Dedifferentiated amniotic fluid mesenchymal stem cell (primary cell): ENCODE measurements around the gene RCVRN.
"Not testable (repeated sequence)": the region's sequence is repeated elsewhere in the genome, so short reads cannot be mapped to it uniquely, and the experiment has no call there.

Experiments used
- DNase-seq: peaks from one replicate; pipeline ENCODE4 v3.0.0-alpha.2; 2016; ENCODE audit errors: extremely low spot score

RCVRN gene

GRCh38 chr17:9922012-9922848, 17.2 kb upstream of the RCVRN start:
- DNase-seq = no peak

GRCh38 chr17:9921216-9921615, 16.1 kb upstream of the RCVRN start:
- DNase-seq = not testable (repeated sequence)

GRCh38 chr17:9918804-9919352, 13.8 kb upstream of the RCVRN start:
- DNase-seq = no peak

GRCh38 chr17:9918352-9918751, 13.3 kb upstream of the RCVRN start:
- DNase-seq = no peak

- DNase-seq = no peak
These were observed 12.7 kb upstream of the RCVRN start for GRCh38 chr17:9917801-9918200.

- DNase-seq = no peak
These were observed 12.1 kb upstream of the RCVRN start for GRCh38 chr17:9917131-9917530.

GRCh38 chr17:9916108-9916507, 11.0 kb upstream of the RCVRN start:
- no peak for DNase-seq

GRCh38 chr17:9913476-9913875, 8.4 kb upstream of the RCVRN start:
- no peak for DNase-seq

- no peak for DNase-seq
These were observed 7.3 kb upstream of the RCVRN start for GRCh38 chr17:9912121-9913099.

- DNase-seq = no peak
These were observed 6.0 kb upstream of the RCVRN start for GRCh38 chr17:9911089-9911488.

- DNase-seq = no peak
These were observed 3.6 kb upstream of the RCVRN start for GRCh38 chr17:9908649-9909042.

- DNase-seq = no peak
These were observed 3.0 kb upstream of the RCVRN start for GRCh38 chr17:9907883-9908648.

- DNase-seq = no peak
These were observed 2.1 kb upstream of the RCVRN start for GRCh38 chr17:9907131-9907530.

GRCh38 chr17:9906616-9907015, 1.5 kb upstream of the RCVRN start:
- DNase-seq = no peak

- DNase-seq = no peak
These were observed 831 bp upstream of the RCVRN start for GRCh38 chr17:9905902-9906301.

- DNase-seq = no peak
These were observed 594 bp downstream of the RCVRN start for GRCh38 chr17:9904277-9905077.

- no peak for DNase-seq
These were observed 3.0 kb downstream of the RCVRN start for GRCh38 chr17:9902120-9902519.

- DNase-seq = peak; percentile 36
These were observed 4.3 kb downstream of the RCVRN start for GRCh38 chr17:9900784-9901183.

GRCh38 chr17:9900044-9900594, 5.0 kb downstream of the RCVRN start:
- no peak for DNase-seq

GRCh38 chr17:9899280-9900043, 5.6 kb downstream of the RCVRN start:
- no peak for DNase-seq
